Activated CD4-positive, CD25-positive, alpha-beta regulatory T cell treated with anti-CD3 and anti-CD28 coated beads, Interleukin-2, amount 50 U/mL, for 24 hours (primary cell): ENCODE measurements around the gene HAO2.

Experiments used
- ATAC-seq, 2 donors: fragments of 150-1000 bp; cut with Tn5 transposase; one replicate each; pipeline ENCODE4 v1.10.0; 2021; ENCODE audit warnings: mild to moderate bottlenecking in 1 of 2, moderate library complexity in 1 of 2

The HAO2 gene

DNA sequence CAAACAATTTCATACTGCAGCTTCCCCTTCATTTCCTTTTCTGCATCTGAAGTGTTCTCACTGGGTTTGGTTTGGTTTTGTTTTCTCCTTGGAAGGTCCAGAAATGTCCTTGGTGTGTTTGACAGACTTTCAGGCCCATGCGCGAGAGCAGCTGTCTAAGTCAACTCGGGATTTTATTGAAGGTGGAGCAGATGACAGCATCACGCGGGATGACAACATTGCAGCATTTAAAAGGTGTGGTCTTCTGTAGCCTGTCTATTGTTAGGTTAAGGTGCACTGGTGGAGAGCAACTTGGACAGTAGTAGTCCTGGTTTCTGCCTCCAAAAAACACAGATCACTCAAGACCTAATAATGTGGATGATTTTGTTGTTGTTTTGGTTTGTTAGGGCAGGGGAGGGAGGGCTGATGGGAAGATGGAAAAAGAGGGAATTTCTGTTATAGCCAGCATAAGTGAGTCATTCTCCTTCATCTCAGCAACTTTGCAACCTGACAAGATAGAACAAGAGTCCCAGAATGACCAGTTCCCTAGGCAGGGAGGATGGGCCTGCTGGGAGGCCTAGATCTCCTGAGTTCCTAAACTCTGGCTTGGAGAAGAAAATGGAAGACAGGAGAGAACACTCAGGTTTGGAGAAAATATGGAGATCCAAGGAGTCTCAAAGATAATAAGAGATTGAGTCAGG, 12.5 kb downstream of the HAO2 start:
- no peak for ATAC-seq

DNA sequence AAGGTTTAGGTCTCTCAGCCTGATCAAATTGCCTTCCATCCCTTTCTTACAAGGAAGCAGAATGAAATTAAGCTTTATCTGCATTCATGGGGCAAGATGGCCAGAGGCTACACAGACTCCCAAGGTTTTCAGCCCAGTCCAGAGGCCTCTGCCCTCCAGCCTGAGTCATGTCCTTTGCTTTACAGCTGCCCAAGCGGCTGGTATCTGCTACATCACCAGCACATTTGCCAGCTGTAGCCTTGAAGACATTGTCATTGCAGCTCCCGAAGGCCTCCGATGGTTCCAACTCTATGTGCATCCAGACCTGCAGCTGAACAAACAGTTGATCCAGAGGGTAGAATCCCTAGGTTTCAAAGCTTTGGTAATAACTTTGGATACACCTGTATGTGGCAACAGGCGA, 16.0 kb downstream of the HAO2 start:
- ATAC-seq = no peak

DNA sequence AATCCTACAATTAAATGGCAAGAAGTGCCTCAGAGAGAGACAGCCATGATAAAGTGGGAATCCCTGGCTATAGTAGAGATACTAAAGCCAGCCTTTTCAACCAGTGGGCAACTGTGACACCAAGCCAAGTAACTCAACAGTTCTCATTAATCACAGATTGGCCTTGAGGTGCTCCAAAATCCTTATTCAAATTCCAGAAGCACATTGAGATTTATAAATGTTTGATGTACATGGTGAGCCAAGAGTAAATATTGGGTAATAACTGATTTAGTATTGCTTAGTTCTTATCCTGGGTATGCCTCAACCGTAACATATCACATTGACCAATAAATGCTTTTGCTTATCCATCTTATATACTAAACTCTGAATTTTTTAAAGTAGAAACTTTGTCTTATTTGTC, 17.1 kb downstream of the HAO2 start:
- no peak for ATAC-seq

DNA sequence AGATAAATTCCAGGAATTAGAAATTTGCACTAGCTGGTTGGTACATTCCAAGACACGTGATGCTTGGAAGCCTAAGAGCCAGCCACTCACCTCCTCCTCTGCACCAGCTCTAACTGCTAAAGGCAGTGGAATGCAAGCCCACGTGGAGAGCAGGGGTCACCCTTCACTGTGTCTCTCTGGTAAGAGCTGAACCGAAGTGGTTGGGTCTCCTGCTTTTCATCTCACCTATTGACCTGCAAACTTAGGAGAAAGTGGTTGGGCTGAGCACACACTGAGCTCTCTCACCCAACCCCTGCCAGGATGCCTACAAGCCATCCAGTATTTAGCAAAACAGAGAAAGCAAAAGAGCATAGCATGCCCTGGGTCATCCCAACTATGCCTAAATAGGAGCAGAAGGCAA, 19.3 kb downstream of the HAO2 start:
- ATAC-seq = no peak

DNA sequence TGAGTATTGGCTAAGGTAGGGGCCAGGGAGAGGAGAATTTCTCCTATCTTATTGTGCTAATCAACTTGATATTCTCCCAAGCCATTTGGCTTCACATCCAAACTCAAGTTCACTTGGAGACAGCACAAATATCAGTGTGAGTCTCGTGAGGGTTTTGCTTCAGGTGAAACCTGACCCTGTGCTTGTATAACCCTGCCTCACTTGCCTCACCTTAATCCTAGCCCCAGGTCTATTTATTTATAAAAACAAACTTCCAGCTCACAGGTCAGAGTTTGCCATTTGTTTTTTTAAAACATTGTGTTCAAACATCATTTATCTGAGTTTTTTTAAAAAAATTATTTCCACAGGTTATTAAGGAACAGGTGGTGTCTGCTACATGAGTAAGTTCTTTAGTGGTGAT, 19.9 kb downstream of the HAO2 start:
- no peak for ATAC-seq

DNA sequence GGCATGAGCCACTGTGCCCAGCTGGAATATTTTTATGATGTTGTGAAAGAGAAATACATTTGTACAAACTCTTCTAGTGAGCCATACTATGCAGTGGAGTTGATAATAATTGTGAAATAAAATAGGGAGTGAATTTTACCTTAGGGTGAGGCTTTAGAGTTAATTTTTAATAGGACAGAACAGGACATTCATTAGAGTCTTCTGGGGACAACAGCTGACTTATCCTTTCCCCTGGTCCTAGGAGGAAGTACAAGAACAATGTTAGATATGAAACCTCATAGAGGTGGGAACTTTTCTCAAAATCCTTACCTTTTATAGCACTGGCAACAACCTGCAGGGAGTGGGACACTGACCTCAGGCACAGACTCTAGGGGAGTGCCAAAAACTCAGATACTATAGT, 21.9 kb downstream of the HAO2 start:
- ATAC-seq = no peak

DNA sequence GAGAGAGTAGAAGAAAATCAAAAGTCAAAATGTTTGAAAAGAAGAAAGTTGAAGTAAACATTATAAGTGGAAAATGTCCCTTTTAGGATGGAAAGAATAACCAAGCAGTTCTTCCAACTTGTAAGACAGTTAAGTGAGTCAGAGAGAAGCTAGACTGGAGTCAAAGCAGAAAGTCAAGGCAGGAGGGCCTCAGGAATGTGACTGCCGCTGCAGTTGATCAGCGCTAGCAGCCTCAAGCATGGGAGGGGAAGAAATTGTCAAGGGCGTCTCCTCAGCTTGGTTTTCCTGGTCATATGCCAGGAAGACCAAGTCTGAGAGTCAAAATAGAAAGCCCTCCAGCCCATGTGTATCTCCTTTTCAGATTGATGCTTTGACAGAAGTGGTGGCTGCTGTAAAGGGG, 23.2 kb downstream of the HAO2 start:
- no peak for ATAC-seq

DNA sequence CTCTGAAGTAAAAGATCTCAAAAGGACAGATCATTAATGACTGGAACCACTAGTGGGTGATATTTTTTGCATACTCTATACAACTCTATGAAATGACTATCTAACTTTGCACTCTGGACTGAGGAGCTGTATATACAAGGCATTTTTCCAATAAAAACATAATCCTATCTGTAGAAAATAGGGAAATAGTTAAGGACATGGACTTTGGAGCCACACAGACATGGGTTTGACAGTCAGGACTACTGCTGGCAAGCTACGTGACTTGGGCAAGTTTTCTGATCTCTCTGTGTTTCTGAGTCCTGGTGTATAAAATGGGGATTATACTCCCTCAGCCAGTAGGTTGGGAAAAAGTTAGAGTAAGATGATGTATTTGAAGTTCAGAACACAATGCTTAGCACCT, 25.5 kb downstream of the HAO2 start:
- no peak for ATAC-seq

DNA sequence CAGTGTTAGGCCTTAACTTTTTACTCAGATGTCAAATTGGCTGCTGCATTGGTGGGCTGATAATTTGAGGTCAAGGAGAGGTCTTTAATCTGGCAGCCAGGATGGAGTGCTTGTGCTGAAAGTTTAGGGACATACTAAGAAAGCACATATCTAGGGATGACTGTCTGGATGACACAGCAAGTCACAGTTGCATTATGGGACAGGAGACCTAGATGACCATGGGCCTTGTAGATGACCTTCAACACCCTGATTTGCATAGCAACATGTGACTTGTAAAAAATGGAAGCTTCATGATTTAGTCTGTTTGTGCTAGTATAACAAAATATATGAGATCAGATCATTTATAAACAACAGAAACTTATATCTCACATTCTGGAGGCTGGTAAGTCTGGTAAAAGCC, 28.4 kb downstream of the HAO2 start:
- ATAC-seq = no peak

DNA sequence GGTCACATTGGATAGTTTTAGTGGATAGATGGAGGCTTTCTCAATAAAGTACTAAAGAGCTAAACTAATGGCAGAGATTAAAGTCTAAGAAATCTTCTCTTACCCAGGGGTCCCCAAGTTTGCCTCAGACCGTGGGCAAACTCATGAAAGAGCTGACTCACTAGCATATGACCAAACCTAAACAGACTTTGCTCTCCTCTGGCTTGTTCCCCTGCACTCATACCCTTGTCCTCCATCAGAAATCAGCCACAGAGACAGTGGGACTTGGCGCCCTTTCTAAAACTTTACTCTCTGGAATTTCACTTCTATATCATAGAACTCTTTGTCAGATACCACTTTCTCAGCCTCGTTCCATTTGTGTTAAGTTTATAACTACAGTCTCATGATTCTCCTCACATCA, 29.4 kb downstream of the HAO2 start:
- no peak for ATAC-seq

DNA sequence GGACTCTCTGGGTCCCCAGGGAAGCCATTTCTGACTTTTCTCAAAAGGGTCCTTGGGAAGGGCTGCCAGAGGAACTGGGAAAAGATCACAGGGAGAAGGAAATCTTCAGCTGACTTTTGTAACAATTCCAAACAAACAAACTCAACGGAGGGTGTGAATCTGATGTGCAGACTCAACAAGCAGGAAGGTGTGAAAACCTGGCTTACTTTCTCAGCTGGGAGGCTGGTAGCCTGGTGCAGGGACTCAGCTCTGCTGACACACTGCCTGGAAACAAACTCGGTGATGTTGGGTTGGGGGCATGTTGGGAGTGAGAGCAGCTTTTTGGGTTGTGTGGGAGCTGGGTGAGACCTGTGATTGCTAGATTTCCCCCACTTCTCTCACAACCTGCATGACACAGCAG, 36.2 kb downstream of the HAO2 start:
- ATAC-seq = no peak

DNA sequence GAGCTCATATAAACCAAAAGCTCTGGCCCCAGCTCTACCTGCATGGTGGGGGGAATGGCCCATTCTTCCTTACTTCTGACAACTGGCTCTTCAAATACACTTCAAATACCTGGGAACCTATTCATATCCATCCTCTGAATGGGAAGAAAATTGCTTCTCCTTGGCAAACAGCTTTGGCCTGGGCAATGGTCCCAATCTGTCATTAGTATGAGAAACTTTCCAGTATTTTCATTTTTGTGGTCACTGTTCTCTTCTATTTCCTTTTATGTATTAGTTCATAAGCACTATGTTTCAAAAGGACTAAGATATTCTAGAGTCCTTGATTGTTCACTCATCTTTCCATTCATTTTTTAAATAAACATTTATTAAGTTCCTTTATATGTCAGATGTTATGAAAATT, 41.1 kb downstream of the HAO2 start:
- no peak for ATAC-seq

DNA sequence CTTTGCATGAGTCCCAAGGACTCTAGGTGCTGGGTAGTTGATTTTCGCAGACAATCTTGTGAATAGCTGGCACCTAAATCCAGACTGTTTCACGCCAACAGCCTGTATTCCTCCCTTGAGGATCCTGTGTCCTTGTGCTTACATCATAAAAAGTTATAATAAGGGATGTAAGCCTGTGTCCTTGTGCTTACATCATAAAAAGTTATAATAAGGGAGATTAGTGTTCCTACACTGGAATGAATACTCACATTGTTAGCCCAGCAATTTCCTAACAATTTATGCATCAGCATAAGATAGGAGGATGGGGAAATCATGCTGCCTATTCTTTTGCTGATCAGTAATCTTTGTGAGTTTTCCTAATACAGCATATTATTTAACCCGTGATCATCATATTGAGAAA, 42.4 kb downstream of the HAO2 start:
- ATAC-seq = no peak

DNA sequence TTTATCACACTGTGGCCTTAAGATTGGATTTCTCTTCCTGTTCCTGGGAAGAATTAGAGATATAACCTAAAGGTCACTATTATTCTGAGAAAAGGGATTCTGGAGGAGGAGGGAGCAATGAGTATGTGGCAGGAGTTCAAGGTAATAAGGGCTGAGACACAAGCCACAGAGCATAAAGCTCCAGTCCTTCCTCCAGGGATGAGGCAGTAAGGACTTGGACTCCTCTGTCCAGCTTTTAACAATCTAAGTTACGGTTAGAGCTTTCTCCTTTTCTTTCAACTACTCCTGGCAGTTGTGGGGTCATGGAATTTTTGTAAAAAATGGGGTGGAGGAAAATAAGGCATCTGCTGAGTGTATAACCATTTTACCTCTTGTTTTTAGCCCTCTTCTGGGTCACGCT, 46.4 kb downstream of the HAO2 start, which contains the start of gene HSD3B2:
Gene HSD3B2, plus strand, starts transcription at position 201 of the 400 bp plus-strand sequence. CDS start 270 bp downstream, outside the sequence.
- no peak for ATAC-seq

DNA sequence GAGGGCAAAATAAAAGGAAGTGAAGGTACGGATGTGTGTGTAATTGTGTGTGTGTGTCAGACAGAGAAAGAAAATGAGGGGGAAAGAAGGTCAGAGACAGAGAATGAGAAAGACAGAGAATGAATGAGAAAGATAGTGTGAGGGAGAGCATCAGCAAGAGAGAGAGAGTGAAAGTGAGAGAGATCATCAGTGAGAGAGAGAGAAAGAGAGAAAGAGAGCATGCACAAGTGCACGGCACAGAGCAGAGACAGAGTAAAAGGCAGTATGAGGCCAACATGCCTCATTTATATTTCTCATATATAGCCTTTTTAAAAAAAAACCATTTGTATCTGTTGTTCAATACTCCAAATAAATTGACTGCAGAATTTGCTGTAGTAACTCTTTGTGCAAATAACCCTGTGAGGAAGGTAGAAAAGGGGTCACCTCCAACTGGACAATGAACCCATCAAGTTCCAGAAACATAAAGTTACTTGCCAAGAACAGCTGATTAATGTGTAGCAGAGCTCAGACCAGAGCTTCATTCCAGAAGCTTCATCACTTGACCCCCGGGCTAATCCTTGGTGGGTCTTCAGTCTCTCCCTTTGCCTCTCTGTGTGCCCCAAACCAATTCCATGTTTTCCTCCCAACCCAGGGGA, 47.5 kb downstream of the HAO2 start:
- no peak for ATAC-seq

DNA sequence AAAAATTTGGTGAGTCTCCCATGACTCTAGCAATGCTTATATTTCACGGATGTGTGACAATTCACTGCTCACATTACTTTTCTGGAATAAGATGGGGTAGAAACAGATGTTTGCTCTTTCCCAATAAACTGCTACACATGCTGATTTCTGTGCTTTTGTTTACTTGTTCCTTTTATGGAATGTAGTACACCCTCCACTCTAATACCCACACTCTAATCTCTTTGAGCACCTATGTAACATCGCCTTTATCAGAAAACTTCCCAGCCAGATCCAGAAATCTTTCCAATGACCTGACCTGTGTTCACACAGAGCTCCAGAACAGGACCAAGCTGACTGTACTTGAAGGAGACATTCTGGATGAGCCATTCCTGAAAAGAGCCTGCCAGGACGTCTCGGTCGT, 50.5 kb downstream of the HAO2 start:
- no peak for ATAC-seq

DNA sequence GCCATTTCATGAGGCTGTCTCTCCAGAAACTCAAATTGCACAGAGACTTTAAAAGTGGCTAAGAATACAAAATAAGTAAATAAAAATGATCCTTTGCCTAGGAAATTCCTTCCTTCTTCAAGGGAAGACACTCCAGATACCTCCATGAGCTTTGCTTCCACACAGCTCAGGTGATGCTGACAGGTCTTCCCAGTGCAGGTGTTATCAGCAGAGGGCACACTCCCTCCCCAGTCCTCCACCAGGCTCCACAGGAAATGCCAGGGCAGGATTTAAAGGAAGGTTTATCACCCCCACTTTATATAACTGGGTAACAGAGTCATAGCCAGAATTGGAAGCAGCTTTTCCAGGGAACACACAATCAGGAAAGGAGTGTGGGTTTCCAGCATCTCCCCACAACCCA, 52.1 kb downstream of the HAO2 start:
- ATAC-seq = no peak

DNA sequence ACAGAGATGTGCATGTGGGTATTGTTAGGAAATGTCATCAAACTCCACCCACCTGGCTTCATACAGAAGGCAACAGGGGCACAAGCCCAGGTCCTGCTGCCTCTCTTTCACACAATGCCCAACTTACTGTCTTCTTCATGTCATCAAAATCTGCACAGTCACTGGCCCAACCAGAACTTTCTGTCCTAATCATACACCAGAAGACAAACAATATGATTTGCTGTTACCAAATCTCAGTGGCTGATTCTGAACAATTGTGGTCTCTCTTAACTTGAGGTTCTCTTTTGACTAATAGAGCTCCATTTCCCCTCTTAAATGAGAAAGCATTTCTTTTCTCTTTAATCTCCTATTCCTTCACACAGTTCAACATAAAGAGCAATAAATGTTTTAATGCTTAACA, 54.0 kb downstream of the HAO2 start:
- ATAC-seq = no peak

DNA sequence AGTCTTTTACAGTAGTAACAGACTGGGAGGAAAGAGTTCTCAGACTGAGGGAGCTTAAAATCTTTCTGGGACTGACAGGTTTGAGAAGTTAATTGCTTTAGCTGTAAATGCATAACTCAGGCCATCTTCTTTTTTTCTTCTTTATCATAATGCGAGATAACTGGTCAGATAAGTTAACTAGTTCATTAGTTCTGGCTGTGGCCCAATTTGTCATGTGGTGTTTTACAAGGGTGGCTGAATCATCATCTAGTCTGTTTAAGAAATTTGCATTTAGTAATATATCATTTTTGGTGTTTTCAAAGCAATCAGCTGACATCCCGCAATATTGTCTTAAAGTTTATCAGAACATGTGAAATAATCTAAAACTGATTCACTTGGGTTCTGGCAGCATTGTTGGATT, 60.4 kb downstream of the HAO2 start:
- no peak for ATAC-seq

DNA sequence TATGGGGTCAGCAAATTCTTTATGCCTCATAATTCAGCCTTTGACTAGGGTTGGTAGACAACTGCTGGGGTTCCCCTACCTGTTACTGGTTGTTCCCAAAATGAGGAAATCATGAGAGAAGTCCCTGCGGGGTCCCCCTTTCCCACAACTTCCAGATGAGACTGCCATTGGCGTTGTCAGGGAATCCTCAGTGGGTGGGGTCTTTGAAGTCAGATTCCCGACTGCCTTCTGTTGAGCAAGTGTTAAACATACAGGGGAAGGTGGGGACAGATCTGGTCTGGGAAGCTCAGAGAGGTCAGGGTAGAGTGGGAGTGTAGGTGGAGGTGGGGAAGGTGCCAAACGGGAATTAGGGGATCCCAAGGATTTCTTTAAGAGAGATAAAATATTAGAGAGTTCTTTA, 61.1 kb downstream of the HAO2 start:
- no peak for ATAC-seq

DNA sequence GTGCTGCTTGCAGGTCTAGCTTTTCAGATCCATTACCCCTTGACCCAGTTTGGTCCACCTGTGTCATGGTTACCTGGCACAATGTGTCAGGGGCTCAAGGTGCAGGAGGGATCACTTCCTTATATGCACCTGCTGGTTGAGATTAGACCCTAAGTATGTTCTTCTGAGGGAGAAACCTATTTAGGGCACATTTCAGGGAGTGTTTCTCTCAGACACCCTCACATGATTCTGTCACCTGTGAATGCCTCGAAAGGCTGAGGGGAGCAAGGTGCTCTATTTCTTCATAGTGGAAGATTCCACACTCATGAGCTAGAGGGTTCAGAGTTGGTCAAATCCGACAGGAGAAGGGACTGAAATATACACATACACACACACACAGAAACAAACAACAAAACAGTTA, 61.9 kb downstream of the HAO2 start:
- no peak for ATAC-seq

DNA sequence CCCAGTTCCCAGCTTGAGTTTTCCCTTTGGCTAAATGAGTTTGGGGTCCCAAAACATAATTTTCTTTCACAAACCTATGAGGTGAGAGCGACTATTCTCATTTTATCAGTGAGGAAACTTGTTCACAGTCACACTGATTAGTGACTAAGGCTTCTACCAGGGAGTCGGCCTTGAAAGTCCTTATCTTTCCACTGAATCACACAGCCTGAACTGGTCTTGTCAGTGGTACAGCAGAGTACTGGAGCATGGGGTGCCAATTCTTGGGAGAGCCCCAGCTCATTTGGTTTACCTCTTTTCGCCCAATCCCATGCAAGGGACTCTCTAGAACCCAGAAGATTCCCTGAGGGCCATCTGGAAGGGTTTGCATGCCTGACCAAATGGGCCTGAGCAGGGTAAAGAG, 63.3 kb downstream of the HAO2 start:
- ATAC-seq = no peak

DNA sequence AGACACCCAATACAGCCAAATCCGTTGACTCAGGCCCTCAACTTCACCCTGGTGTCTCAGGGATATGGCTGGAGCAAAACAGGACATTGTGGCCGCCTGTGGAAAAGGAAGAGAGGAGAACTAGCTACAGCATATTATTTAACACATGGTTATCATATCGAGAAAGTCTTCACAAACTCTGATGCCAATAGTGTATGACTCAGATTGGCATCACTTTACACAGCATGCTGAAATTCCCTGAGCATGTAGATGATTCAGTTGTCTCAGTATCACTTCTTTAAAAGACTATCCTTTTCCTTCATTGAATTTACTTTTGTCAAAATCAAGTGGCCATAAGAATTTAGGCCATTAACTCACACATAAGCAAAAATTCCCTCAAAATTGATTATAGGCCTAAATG, 66.5 kb downstream of the HAO2 start:
- ATAC-seq = no peak

DNA sequence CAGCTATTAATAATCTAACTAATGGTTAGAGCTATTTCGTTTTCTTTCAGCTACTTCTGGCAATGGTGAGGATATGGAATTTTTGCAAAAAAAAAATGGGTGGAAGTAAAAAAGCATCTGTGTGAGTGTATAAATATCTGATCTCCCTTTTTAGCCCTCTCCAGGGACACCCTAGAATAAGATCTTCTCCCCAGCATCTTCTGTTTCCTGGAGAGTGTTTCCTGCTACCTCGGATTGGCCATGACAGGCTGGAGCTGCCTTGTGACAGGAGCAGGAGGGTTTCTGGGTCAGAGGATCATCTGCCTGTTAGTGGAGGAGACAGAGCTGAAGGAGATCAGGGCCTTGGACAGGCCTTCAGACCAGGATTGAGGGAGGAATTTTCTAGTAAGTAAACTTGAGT, 70.2 kb downstream of the HAO2 start:
- no peak for ATAC-seq

DNA sequence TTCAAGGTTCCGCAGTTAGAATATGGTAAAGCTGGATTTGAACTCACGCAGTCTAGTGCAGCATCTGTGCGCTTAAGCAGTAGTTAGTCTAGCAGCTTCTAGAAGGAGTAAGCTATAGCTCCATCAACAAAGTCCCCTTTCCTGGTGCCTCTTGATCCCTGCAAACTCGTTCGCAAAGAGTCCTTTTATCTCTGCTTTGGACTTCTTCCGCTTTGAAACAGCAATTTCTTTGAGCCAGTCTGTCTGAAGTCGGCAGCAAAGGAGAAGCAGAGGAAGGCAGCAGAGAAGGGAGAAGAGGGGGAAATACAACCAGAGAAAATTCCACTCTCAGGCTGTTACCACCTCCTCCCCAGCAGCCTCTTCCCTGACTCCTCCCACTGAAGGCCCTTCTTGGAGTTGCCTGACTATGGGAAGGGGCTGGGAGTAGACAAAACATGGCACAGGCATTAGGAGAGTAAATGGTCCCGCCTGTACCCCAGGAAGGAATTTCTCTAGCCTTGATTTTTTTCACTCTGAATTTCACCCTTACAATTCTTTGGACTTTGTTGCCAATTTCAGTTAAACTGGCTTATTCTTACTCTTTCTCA, 72.2 kb downstream of the HAO2 start:
- ATAC-seq = no peak
